Measurements from ENCODE around the gene FAM98B.

Gene FAM98B

DNA sequence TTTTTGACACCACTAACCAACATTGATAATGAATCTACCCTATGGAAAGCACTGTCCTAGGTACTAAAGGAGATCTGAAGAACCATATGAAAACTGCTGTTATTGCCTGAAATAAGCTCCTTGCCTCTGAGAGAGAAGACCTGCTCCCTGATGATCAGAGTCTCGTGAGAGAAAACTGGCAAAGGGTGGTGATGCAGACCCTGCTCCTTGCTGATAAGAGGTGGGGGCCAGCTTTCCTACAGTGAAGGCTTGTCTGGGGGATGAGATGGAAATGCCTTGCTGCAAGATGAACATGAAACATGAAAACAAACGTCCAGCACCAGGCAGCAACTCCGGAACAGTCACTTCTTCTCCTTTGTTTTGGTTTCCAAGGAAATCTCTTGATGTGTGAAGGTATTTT lies 78.8 kb downstream of the FAM98B start:
- Histone ChIP-seq H3K27me3 (replicated peaks; ENCODE audit: insufficient read depth, low read length) (no peaks in the 10 kb centered on the region), H2AFZ (ENCODE audit: low read length) (no peak overlapping the region), H3K36me3 (replicated peaks; ENCODE audit: insufficient read depth, low read length) (no peaks in the 10 kb centered on the region), H4K20me1 (ENCODE audit: insufficient read depth, low read length) (no peaks in the 10 kb centered on the region), H3K79me2 (ENCODE audit: low read length) (no peaks in the 10 kb centered on the region), H3K4me3 (ENCODE audit: low read length) (no peak overlapping the region), H3K9me2 (replicated peaks; ENCODE audit: insufficient read depth, low read length) (no peaks in the 10 kb centered on the region), H3K4me1 (ENCODE audit: low read length) (no peaks in the 10 kb centered on the region), H3F3A (ENCODE audit: insufficient read depth, low read length) (no peaks in the 10 kb centered on the region), H3K9me3 (replicated peaks; ENCODE audit: insufficient read depth, low read length) (no peaks in the 10 kb centered on the region), H3K27ac (ENCODE audit: low read length) (no peak overlapping the region), H3K9ac (ENCODE audit: low read length) (no peak overlapping the region), H3K4me2 (ENCODE audit: low read depth, low read length) (no peak overlapping the region)
- DNase-seq: no peak
- TF ChIP-seq EZH2 (optimal IDR thresholded peaks at IDR 0.05; ENCODE audit: low read depth, low read length) (no peak), EZH2phosphoT487 (IDR thresholded peaks at IDR 0.05; ENCODE audit: low read length) (no peak)
- TF ChIP-seq, protein P1, sequence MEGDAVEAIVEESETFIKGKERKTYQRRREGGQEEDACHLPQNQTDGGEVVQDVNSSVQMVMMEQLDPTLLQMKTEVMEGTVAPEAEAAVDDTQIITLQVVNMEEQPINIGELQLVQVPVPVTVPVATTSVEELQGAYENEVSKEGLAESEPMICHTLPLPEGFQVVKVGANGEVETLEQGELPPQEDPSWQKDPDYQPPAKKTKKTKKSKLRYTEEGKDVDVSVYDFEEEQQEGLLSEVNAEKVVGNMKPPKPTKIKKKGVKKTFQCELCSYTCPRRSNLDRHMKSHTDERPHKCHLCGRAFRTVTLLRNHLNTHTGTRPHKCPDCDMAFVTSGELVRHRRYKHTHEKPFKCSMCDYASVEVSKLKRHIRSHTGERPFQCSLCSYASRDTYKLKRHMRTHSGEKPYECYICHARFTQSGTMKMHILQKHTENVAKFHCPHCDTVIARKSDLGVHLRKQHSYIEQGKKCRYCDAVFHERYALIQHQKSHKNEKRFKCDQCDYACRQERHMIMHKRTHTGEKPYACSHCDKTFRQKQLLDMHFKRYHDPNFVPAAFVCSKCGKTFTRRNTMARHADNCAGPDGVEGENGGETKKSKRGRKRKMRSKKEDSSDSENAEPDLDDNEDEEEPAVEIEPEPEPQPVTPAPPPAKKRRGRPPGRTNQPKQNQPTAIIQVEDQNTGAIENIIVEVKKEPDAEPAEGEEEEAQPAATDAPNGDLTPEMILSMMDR (IDR thresholded peaks at IDR 0.05; ENCODE audit: low read length): no peak

DNA sequence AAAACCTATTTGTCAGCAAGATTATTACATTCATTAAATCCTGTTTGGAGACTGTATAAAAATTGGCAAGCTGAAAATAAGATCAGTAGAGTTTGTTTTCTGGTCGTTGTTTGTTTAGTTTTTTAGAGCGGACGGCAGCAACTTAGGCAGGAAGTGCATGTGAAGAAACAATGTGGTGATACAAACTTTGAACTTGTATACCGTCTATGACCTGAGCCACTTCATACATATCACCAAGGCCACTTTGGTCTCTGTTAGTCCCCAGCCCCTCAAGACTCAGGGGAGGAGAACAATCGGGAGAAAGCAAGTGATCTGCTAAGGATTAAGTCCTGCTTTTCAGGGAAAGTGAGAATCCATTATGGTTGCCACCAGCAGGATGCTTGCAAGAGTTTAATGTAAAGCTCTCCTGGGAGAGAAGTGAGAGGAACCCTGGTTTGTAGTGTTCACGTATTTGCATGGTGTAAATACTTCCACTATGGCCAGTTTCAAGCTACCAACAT lies 79.5 kb downstream of the FAM98B start:
- TF ChIP-seq, protein P1 (IDR thresholded peaks at IDR 0.05; ENCODE audit: low read length): no peak
- TF ChIP-seq EZH2 (optimal IDR thresholded peaks at IDR 0.05; ENCODE audit: low read depth, low read length): no peak
- no peak for TF ChIP-seq EZH2phosphoT487 (IDR thresholded peaks at IDR 0.05; ENCODE audit: low read length)
- DNase-seq: no peak
- Histone ChIP-seq H3K79me2 (ENCODE audit: low read length) (no peaks in the 10 kb centered on the region), H3K27ac (ENCODE audit: low read length) (no peak overlapping the region), H3K9me2 (replicated peaks; ENCODE audit: insufficient read depth, low read length) (no peaks in the 10 kb centered on the region), H3F3A (ENCODE audit: insufficient read depth, low read length) (no peaks in the 10 kb centered on the region), H3K9me3 (replicated peaks; ENCODE audit: insufficient read depth, low read length) (no peaks in the 10 kb centered on the region), H3K4me2 (ENCODE audit: low read depth, low read length) (no peak overlapping the region), H2AFZ (ENCODE audit: low read length) (no peak overlapping the region), H3K9ac (ENCODE audit: low read length) (no peak overlapping the region), H3K27me3 (replicated peaks; ENCODE audit: insufficient read depth, low read length) (no peaks in the 10 kb centered on the region), H3K4me1 (ENCODE audit: low read length) (no peaks in the 10 kb centered on the region), H4K20me1 (ENCODE audit: insufficient read depth, low read length) (no peaks in the 10 kb centered on the region), H3K4me3 (ENCODE audit: low read length) (no peak overlapping the region), H3K36me3 (replicated peaks; ENCODE audit: insufficient read depth, low read length) (no peaks in the 10 kb centered on the region)

DNA sequence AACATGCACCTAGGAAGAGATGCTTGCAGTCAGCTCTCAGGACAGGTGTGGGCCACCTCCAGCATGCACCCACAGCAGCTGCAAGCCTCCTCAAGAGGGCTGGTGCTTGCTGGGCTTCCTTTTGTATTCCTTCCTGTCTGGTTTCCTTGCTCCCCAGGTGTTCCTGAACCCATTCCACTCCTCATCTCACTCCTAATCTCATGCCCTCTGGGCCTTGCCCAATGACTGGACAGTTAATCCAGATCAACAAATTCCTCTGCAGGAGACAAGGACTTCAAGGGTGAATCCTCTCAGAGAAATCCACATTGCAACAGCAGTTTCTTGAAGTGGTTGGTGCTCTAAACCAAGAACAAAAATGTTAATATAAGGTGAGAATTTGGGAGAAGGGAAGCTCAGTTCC lies 80.0 kb downstream of the FAM98B start:
- Histone ChIP-seq H3K79me2 (ENCODE audit: low read length) (no peaks in the 10 kb centered on the region), H3K36me3 (replicated peaks; ENCODE audit: insufficient read depth, low read length) (no peaks in the 10 kb centered on the region), H3K27me3 (replicated peaks; ENCODE audit: insufficient read depth, low read length) (no peaks in the 10 kb centered on the region), H3K4me1 (ENCODE audit: low read length) (no peaks in the 10 kb centered on the region), H3K4me2 (ENCODE audit: low read depth, low read length) (no peak overlapping the region), H3F3A (ENCODE audit: insufficient read depth, low read length) (no peaks in the 10 kb centered on the region), H3K4me3 (ENCODE audit: low read length) (no peak overlapping the region), H3K9me2 (replicated peaks; ENCODE audit: insufficient read depth, low read length) (no peaks in the 10 kb centered on the region), H3K9me3 (replicated peaks; ENCODE audit: insufficient read depth, low read length) (no peaks in the 10 kb centered on the region), H3K9ac (ENCODE audit: low read length) (no peak overlapping the region), H2AFZ (ENCODE audit: low read length) (no peak overlapping the region), H4K20me1 (ENCODE audit: insufficient read depth, low read length) (no peaks in the 10 kb centered on the region), H3K27ac (ENCODE audit: low read length) (no peak overlapping the region)
- TF ChIP-seq EZH2phosphoT487 (IDR thresholded peaks at IDR 0.05; ENCODE audit: low read length) (no peak), EZH2 (optimal IDR thresholded peaks at IDR 0.05; ENCODE audit: low read depth, low read length) (no peak)
- TF ChIP-seq, protein P1 (IDR thresholded peaks at IDR 0.05; ENCODE audit: low read length): no peak
- DNase-seq: no peak

All from MM.1S (cell line).